ENCODE measurements around the gene MYNN.

GRCh38 chr3:169772305-169772896 is 795 bp upstream of the MYNN start:
- TF ChIP-seq CTCF (IDR thresholded peaks at IDR 0.05; ENCODE audit: extremely low read depth in 1 of 2, insufficient read depth in 1 of 2, low read depth in 1 of 2, low read length in 2 of 2): no peak
- no peak for TF ChIP-seq JUN (IDR thresholded peaks at IDR 0.05; ENCODE audit: borderline replicate concordance, insufficient read depth, insufficient read length, low read depth)
- no peak for TF ChIP-seq POLR2A (IDR thresholded peaks at IDR 0.05; ENCODE audit: low read depth, low read length)
- TF ChIP-seq MAX (IDR thresholded peaks at IDR 0.05; ENCODE audit: insufficient read depth, insufficient read length): peak; percentile 23
- no peak for TF ChIP-seq EZH2 (IDR thresholded peaks at IDR 0.05; ENCODE audit: borderline replicate concordance, low read depth, low read length, severe bottlenecking)

All from endothelial cell of umbilical vein (primary cell).